ENCODE results near the gene SLC28A1.
"Not testable (repeated sequence)": the region's sequence is repeated elsewhere in the genome, so short reads cannot be mapped to it uniquely, and the experiment has no call there.

SLC28A1 gene

DNA sequence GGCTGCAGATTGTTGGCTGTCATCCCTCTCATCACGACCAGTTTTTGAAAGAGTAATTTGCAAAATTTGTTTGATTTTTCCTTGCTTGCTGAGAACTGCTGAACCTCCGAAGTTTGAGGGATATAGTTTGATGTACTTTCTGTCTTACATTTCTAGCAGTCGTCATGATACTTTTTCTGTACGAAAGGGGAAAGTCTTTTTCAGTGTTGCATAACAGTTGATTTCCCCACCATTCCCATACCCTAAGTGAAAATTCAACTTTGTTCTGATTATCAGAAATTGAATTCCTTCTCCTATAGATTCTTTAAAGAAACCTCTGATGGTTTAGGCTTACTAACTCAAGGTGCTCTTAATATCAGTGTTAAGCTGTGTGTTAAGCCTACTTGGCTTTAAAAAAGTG lies 98.8 kb downstream of the SLC28A1 start:
- peak overlapping the region; percentile 15 for H3K27ac Mint-ChIP-seq
- H3K4me1 Mint-ChIP-seq (ENCODE audit: low read depth) = peaks cover 61% of the 10 kb centered on the region
- no peaks in the 10 kb centered on the region for H3K9me3 Mint-ChIP-seq
- no peaks in the 10 kb centered on the region for H3K27me3 Mint-ChIP-seq
- peak overlapping the region; percentile 93 for H3K4me3 Mint-ChIP-seq
- no peak for DNase-seq
- peaks cover 7% of the 10 kb centered on the region for H3K36me3 Mint-ChIP-seq (ENCODE audit: low read depth)

DNA sequence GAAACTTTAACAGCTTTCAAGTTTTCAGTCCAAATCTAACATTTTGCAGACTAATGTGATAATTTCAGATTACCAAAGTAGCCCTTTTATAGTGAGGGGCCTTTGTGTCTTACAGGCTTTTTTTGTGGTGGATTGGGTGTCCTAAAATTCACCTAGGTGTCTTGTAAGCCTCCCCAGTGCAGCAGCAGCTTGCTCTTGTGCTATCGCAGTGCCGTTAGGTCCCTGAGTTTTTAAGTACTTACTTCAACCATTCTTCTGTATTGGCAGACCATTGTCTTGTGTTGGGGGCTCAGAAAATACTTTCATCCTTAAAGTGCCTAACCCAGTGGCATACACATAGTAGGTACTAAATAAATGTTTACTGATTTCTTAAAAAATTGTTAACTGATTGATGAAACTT lies 99.2 kb downstream of the SLC28A1 start:
- Mint-ChIP-seq H3K4me3 (peak overlapping the region; percentile 93), H3K27me3 (no peaks in the 10 kb centered on the region)

DNA sequence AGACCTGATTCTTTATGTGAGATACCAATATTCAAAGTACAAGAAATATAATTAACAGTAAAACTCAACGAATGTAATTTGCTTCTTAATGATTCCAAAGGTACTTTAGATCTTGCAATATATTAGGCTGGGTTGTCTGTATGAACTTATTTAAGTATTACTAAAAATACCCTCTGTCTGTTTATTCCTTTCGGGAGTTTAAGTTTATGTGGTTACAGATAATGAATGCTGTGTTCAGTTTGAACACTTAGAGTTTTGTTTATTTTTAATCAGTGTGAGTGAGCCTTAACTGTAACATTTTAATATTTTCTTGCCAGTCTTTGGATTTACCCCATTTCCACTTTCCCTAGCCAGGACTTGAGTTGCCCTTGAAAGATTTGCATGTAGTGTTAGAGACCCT lies 100.7 kb downstream of the SLC28A1 start:
- Mint-ChIP-seq H3K27ac (no peak overlapping the region), H3K27me3 (no peaks in the 10 kb centered on the region), H3K9me3 (no peaks in the 10 kb centered on the region), H3K36me3 (ENCODE audit: low read depth) (peaks cover 7% of the 10 kb centered on the region), H3K4me3 (no peak overlapping the region), H3K4me1 (ENCODE audit: low read depth) (peaks cover 69% of the 10 kb centered on the region)
- no peak for DNase-seq

More for the DNA sequence above, 99.2 kb downstream of the SLC28A1 start:
- DNase-seq = no peak
- peaks cover 7% of the 10 kb centered on the region for H3K36me3 Mint-ChIP-seq (ENCODE audit: low read depth)
- no peak overlapping the region for H3K27ac Mint-ChIP-seq
- H3K9me3 Mint-ChIP-seq = no peaks in the 10 kb centered on the region
- H3K4me1 Mint-ChIP-seq (ENCODE audit: low read depth) = peaks cover 65% of the 10 kb centered on the region

DNA sequence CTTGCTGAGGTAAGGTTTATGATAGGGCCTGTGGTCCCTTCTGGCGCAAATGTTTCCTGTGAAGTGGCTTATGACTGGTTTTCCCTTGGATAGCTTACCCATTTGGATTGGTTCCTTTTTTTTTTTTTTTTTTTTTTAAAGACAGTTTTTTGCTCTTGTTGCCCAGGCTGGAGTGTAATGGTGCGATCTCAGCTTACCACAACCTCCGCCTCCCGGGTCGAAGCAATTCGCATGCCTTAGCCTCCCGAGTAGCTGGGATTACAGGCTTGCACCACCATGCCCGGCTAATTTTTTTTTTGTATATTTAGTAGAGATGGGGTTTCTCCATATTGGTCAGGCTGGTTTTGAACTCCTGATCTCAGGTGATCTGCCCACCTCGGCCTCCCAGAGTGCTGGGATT lies 102.9 kb downstream of the SLC28A1 start:
- not testable (repeated sequence) for H3K27ac Mint-ChIP-seq; H3K9me3 Mint-ChIP-seq; H3K4me3 Mint-ChIP-seq; H3K27me3 Mint-ChIP-seq; DNase-seq; H3K36me3 Mint-ChIP-seq (ENCODE audit: low read depth)
- peaks cover 89% of the 10 kb centered on the region for H3K4me1 Mint-ChIP-seq (ENCODE audit: low read depth)

GRCh38 chr15:84987949-84988624 lies 103.6 kb downstream of the SLC28A1 start:
- DNase-seq = no peak
- H3K27me3 Mint-ChIP-seq = no peaks in the 10 kb centered on the region
- no peak overlapping the region for H3K4me3 Mint-ChIP-seq
- H3K4me1 Mint-ChIP-seq (ENCODE audit: low read depth) = peaks cover 88% of the 10 kb centered on the region
- peak overlapping the region; percentile 83 for H3K27ac Mint-ChIP-seq
- H3K9me3 Mint-ChIP-seq = no peaks in the 10 kb centered on the region
- H3K36me3 Mint-ChIP-seq (ENCODE audit: low read depth) = no peaks in the 10 kb centered on the region

- no peak overlapping the region for H3K4me3 Mint-ChIP-seq
- peak overlapping the region; percentile 83 for H3K27ac Mint-ChIP-seq
- H3K9me3 Mint-ChIP-seq = no peaks in the 10 kb centered on the region
- H3K27me3 Mint-ChIP-seq = no peaks in the 10 kb centered on the region
- peaks cover 80% of the 10 kb centered on the region for H3K4me1 Mint-ChIP-seq (ENCODE audit: low read depth)
- no peaks in the 10 kb centered on the region for H3K36me3 Mint-ChIP-seq (ENCODE audit: low read depth)
- DNase-seq = no peak
Measured at GRCh38 chr15:84988909-84989644, 104.6 kb downstream of the SLC28A1 start.

DNA sequence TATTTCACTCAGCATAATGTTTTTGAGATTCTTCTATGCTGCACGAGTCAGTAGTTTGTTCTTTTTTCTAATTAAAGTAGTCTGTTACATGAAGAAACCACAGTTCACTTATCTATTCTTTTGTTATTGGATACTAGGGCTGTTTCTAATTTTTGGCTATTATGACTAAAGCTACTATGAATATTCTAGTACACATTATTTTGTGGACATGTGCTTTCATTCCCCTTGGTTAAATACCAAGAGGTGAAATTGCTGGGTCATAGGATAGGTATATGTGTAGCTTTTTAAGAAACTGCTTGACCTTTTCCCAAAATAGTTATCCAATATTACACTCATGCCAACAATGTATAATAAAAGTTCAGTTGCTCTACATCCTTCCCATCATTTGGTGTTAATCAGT lies 106.0 kb downstream of the SLC28A1 start:
- Mint-ChIP-seq H3K4me1 (ENCODE audit: low read depth) (peaks cover 74% of the 10 kb centered on the region), H3K27ac (no peak overlapping the region), H3K36me3 (ENCODE audit: low read depth) (no peaks in the 10 kb centered on the region), H3K4me3 (no peak overlapping the region), H3K27me3 (no peaks in the 10 kb centered on the region), H3K9me3 (no peaks in the 10 kb centered on the region)
- DNase-seq = no peak

DNA sequence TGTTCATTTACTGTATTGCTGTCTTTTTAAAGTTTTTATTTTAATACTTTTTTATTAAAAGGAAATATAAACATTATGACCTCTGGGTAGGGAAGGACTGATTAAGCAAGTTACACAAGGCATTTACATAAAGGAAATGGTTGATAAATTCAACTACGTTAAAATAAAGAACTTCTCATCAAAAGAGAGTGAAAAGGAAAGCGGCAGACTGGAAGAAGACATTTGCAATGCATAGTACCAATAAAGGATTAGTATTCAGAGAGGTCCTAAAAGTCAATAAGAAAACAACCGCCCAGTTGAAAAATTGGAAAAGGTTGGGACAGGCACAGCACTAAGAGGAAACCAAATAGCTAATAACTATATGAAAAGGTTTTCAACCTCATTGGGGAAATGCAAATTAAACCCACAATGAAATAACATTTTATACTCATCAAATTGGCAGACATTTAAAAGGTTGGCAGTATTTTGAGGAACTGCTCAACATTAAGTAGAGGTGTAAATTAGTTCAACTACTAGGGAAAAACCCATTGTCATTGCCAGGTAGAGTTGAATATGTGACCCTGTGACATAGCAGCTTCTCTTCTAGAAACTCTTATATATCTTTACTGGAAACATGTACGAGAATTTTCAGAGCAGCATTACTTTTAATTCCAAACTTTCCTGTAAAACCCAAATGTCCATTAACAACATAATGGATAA lies 106.7 kb downstream of the SLC28A1 start:
- no peak for DNase-seq
- Mint-ChIP-seq H3K9me3 (no peaks in the 10 kb centered on the region), H3K27ac (peak overlapping the region; percentile 24), H3K4me1 (ENCODE audit: low read depth) (peaks cover 72% of the 10 kb centered on the region), H3K36me3 (ENCODE audit: low read depth) (no peaks in the 10 kb centered on the region), H3K4me3 (no peak overlapping the region), H3K27me3 (no peaks in the 10 kb centered on the region)

GRCh38 chr15:84992157-84992944 lies 107.9 kb downstream of the SLC28A1 start:
- no peaks in the 10 kb centered on the region for H3K36me3 Mint-ChIP-seq (ENCODE audit: low read depth)
- peak overlapping the region; percentile 82 for H3K27ac Mint-ChIP-seq
- H3K27me3 Mint-ChIP-seq = no peaks in the 10 kb centered on the region
- H3K4me3 Mint-ChIP-seq = no peak overlapping the region
- peaks cover 62% of the 10 kb centered on the region for H3K4me1 Mint-ChIP-seq (ENCODE audit: low read depth)
- no peak for DNase-seq
- H3K9me3 Mint-ChIP-seq = no peaks in the 10 kb centered on the region
